RWPE2 (cell line): Measurements from ENCODE around the gene HRH2.

Experiments used
- ATAC-seq: fragments of 200-7000 bp; cut with Tn5 transposase; 3 replicates; pipeline ENCODE4 v1.9.1; 2021; ENCODE audit warnings: low read depth
- DNase-seq: peaks from one replicate; pipeline ENCODE4 v3.0.0-alpha.2; 2020; ENCODE audit warnings: low spot score
- H3K27ac ChIP-seq: fragments of 450-650 bp; 2 replicates; pipeline ENCODE4 v1.5.1; 2017; ENCODE audit warnings: mild to moderate bottlenecking; ENCODE audit not compliant: poor library complexity, severe bottlenecking
- H3K27me3 ChIP-seq: fragments of 250-450 bp; sonication (Bioruptor Pico); 2 replicates; pipeline ENCODE4 v1.5.1; 2021; ENCODE audit warnings: mild to moderate bottlenecking, moderate library complexity; ENCODE audit not compliant: insufficient read depth, poor library complexity, severe bottlenecking
- H3K36me3 ChIP-seq: fragments of 250-450 bp; sonication (Bioruptor Pico); 2 replicates; pipeline ENCODE4 v1.5.1; 2020; ENCODE audit warnings: low read depth, mild to moderate bottlenecking, moderate library complexity
- H3K4me1 ChIP-seq: fragments of 250-450 bp; sonication (Bioruptor Pico); 2 replicates; pipeline ENCODE4 v1.5.1; 2021; ENCODE audit warnings: mild to moderate bottlenecking, moderate library complexity; ENCODE audit not compliant: insufficient read depth, poor library complexity, severe bottlenecking
- H3K4me3 ChIP-seq: fragments of 250-450 bp; sonication (Bioruptor Pico); 2 replicates; pipeline ENCODE4 v1.5.1; 2021; ENCODE audit warnings: mild to moderate bottlenecking, moderate library complexity; ENCODE audit not compliant: severe bottlenecking
- H3K9me3 ChIP-seq: fragments of 250-450 bp; sonication (Bioruptor Pico); 2 replicates; pipeline ENCODE4 v1.5.1; 2021; ENCODE audit warnings: mild to moderate bottlenecking, moderate library complexity; ENCODE audit not compliant: severe bottlenecking
- TF ChIP-seq, protein P1 (sequence below): fragments of 450-650 bp; IDR thresholded peaks from one replicate; pipeline ENCODE4 v1.5.1; 2017; ENCODE audit warnings: mild to moderate bottlenecking, moderate library complexity; ENCODE audit not compliant: poor library complexity, severe bottlenecking

Gene HRH2

DNA sequence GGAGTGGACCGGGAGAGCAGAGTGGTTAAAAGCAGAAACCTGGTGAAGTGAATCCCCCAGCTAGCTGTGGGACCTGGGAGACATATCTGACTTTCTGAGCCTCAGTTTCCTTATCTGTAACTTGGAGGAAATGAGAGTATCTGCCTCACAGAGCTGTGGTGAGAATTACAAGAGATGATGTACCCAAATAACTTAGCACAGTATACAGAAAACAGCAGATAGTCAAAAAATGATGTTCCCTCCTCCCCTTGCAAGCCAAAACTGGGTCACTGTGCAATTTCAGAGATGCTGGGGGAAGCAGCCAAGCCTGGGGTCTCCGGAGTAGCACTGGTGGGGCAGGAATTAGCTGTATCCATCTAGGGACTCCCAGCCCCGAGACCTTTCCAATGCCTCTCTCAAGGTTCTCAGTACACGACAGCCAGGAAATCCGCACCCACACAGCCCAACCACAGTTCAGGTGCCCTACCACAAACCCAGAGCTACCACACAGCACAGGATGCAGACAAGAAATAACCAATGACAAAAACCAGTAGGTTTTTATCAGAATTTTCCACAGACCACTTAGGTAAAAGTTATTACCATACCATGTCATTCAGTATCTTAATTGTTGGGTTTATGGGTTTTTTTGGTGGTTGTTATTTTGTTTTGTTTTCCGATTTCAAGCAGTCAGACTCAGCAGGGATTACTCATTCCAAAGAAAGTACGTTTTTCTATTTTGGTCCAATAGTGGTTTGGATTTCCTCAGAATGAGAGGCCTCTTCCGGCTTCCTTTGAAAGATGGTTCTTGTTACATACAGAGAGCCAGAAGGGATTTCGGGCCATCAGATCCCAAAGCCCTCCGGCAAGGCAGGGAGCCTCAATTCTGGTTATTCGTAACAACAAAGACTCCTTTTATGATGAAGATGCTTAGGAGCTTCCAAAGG is 4.9 kb upstream of the HRH2 start:
- Histone ChIP-seq H3K4me3 (no peak overlapping the region), H3K9me3 (no peaks in the 10 kb centered on the region), H3K4me1 (no peaks in the 10 kb centered on the region), H3K27me3 (peaks cover 54% of the 10 kb centered on the region), H3K27ac (no peak overlapping the region), H3K36me3 (no peaks in the 10 kb centered on the region)
- TF ChIP-seq, protein P1, sequence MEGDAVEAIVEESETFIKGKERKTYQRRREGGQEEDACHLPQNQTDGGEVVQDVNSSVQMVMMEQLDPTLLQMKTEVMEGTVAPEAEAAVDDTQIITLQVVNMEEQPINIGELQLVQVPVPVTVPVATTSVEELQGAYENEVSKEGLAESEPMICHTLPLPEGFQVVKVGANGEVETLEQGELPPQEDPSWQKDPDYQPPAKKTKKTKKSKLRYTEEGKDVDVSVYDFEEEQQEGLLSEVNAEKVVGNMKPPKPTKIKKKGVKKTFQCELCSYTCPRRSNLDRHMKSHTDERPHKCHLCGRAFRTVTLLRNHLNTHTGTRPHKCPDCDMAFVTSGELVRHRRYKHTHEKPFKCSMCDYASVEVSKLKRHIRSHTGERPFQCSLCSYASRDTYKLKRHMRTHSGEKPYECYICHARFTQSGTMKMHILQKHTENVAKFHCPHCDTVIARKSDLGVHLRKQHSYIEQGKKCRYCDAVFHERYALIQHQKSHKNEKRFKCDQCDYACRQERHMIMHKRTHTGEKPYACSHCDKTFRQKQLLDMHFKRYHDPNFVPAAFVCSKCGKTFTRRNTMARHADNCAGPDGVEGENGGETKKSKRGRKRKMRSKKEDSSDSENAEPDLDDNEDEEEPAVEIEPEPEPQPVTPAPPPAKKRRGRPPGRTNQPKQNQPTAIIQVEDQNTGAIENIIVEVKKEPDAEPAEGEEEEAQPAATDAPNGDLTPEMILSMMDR = no peak
- no peak for DNase-seq
- ATAC-seq = no peak

DNA sequence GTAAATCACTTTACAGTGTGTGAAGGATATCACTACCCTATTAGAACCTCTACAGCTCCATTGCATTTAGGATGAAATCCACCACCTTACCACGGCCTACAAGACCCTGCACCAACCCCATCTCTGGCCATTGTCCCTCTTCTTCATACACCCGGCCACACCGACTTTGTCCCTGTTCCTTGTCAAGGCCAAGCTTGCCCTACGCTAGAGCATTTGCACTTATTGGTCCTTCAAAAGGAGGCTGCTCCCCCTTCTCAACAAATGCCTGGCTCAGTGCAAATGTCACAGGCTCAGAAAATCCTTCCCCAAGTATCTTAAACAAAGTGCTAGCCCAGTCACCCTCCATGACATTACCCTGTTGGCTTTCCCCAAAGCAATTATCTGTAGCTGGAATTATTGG is 4.1 kb upstream of the HRH2 start:
- Histone ChIP-seq H3K36me3 (no peaks in the 10 kb centered on the region), H3K9me3 (no peaks in the 10 kb centered on the region), H3K4me1 (no peaks in the 10 kb centered on the region), H3K27me3 (peaks cover 61% of the 10 kb centered on the region), H3K4me3 (no peak overlapping the region), H3K27ac (no peak overlapping the region)
- DNase-seq (no peak), ATAC-seq (no peak)
- TF ChIP-seq, protein P1 = no peak

DNA sequence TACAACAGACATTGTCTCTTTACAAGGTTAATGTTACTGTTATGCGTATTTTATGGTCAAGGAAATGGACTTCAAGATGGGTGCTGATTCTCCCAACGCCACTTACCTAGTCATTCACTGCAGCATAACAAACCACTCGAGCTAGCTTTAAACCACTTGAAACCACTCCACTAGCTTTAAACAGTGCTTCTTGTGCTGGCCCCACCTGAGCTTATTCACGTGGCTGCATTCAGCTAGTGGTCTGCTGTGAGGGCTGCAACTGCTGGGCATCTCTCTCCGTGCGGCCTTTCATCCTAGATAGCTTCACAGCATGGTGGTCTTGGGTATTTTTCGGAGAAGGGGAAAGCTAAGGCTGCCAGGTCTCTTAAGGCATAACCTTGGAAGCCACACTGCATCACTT is 3.5 kb upstream of the HRH2 start:
- no peaks in the 10 kb centered on the region for H3K4me1 ChIP-seq
- no peak for DNase-seq
- H3K27ac ChIP-seq = no peak overlapping the region
- TF ChIP-seq, protein P1 = no peak
- no peaks in the 10 kb centered on the region for H3K9me3 ChIP-seq
- peaks cover 67% of the 10 kb centered on the region for H3K27me3 ChIP-seq
- no peak for ATAC-seq
- no peak overlapping the region for H3K4me3 ChIP-seq
- H3K36me3 ChIP-seq = no peaks in the 10 kb centered on the region

DNA sequence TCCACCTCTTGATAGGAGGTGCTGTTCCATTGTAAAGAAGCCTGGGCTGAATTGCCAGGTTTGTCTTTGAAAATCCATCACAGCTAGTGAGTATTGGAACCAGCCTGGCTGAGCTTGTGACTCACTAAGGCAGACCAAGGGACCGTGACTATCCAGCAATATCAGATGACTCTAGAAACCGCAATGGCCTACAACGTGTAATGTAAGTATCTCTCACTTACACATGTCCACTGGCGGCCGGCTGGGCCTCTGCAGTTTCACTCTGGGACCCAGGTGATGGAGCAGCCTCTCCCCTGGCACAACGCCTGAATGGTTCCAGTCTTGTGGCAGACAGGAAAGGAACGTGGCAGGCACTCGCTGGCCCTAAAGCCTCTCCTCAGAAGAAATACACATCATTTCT is 3.1 kb upstream of the HRH2 start:
- DNase-seq (no peak), ATAC-seq (no peak)
- H3K4me3 ChIP-seq = no peak overlapping the region
- H3K27me3 ChIP-seq = peaks cover 72% of the 10 kb centered on the region
- H3K9me3 ChIP-seq = no peaks in the 10 kb centered on the region
- TF ChIP-seq, protein P1 = no peak
- no peaks in the 10 kb centered on the region for H3K36me3 ChIP-seq
- H3K27ac ChIP-seq = no peak overlapping the region
- no peaks in the 10 kb centered on the region for H3K4me1 ChIP-seq

DNA sequence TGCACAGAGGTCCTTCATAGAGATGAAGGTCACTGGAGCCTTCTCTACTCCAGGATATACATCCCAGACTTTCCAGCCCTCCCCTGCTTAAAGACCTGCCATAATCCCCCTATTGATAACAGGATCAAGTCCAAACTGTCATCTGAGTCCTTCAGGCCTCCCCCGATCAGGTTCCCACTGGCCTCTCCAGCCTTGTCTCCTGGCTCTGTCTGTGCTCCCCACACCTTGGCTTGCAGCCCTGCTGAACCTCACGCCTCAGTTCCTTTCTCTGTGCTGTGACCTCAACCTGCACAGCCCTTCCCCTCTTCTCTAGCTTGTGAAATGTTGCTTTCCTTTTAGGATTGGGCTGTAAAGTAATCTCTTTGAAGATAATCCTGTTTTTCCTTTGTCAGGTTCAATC is 2.5 kb upstream of the HRH2 start:
- no peaks in the 10 kb centered on the region for H3K9me3 ChIP-seq
- H3K27me3 ChIP-seq = peaks cover 78% of the 10 kb centered on the region
- TF ChIP-seq, protein P1 = no peak
- no peaks in the 10 kb centered on the region for H3K36me3 ChIP-seq
- H3K27ac ChIP-seq = no peak overlapping the region
- H3K4me1 ChIP-seq = no peaks in the 10 kb centered on the region
- ATAC-seq = no peak
- no peak for DNase-seq
- no peak overlapping the region for H3K4me3 ChIP-seq
